DND-41 (cell line): Measurements from ENCODE around the gene SLC10A6.

ENCODE experiments used
- ATAC-seq: fragments of 200-7000 bp; cut with Tn5 transposase; 3 replicates; pipeline ENCODE4 v1.9.1; 2021; ENCODE audit warnings: low read depth; ENCODE audit not compliant: insufficient read depth
- DNase-seq: peaks from one replicate; pipeline ENCODE4 v3.0.0-alpha.2; 2020
- H2AFZ ChIP-seq: 2 replicates; pipeline ENCODE4 v1.6.0; 2012; ENCODE audit warnings: low read depth, low read length
- H3K27ac ChIP-seq: 2 replicates; pipeline ENCODE4 v1.5.1; 2012; ENCODE audit warnings: low read length, inconsistent platforms
- H3K27me3 ChIP-seq: fragments of 200-600 bp; sonication (generic); 2 replicates; pipeline ENCODE4 v1.6.0; 2012; ENCODE audit warnings: low read length, mild to moderate bottlenecking, inconsistent platforms; ENCODE audit not compliant: insufficient read depth, poor library complexity
- H3K36me3 ChIP-seq: 2 replicates; pipeline ENCODE4 v1.5.1; 2012; ENCODE audit warnings: low read length, inconsistent platforms; ENCODE audit not compliant: insufficient read depth
- H3K4me1 ChIP-seq: 2 replicates; pipeline ENCODE4 v1.5.1; 2012; ENCODE audit warnings: mild to moderate bottlenecking, low read length; ENCODE audit not compliant: insufficient read depth
- H3K4me2 ChIP-seq: 2 replicates; pipeline ENCODE4 v1.6.0; 2012; ENCODE audit warnings: mild to moderate bottlenecking, moderate library complexity, low read length, inconsistent platforms; ENCODE audit not compliant: insufficient read depth
- H3K4me3 ChIP-seq, 2 experiments: fragments of 200-600 bp in 1 of 2; shearing (Covaris generic) in 1 of 2; 2 replicates each; pipeline ENCODE4 v1.5.1; 2012 to 2016; ENCODE audit warnings: inconsistent platforms in 2 of 2, low read length in 2 of 2, mild to moderate bottlenecking in 2 of 2, low read depth in 1 of 2, moderate library complexity in 1 of 2
- H3K79me2 ChIP-seq: 2 replicates; pipeline ENCODE4 v1.6.0; 2012; ENCODE audit warnings: low read length, inconsistent platforms; ENCODE audit not compliant: insufficient read depth
- H3K9ac ChIP-seq: 2 replicates; pipeline ENCODE4 v1.6.0; 2012; ENCODE audit warnings: low read depth, mild to moderate bottlenecking, inconsistent platforms, low read length, moderate library complexity
- H3K9me3 ChIP-seq: 2 replicates; pipeline ENCODE4 v1.5.1; 2012; ENCODE audit warnings: low read length, moderate library complexity, mild to moderate bottlenecking, inconsistent platforms; ENCODE audit not compliant: insufficient read depth, severe bottlenecking
- H4K20me1 ChIP-seq: 2 replicates; pipeline ENCODE4 v1.6.0; 2012; ENCODE audit warnings: low read length; ENCODE audit not compliant: insufficient read depth
- CTCF ChIP-seq: IDR thresholded peaks from 2 replicates; pipeline ENCODE4 v1.5.1; 2012; ENCODE audit warnings: borderline replicate concordance, low read length, moderate library complexity, mild to moderate bottlenecking; ENCODE audit not compliant: poor library complexity, severe bottlenecking; ENCODE audit errors: extremely low read depth
- EZH2 ChIP-seq: IDR thresholded peaks from 3 replicates; pipeline ENCODE4 v1.6.1; 2012; ENCODE audit warnings: borderline replicate concordance, low read depth, mild to moderate bottlenecking, moderate library complexity, low read length, inconsistent platforms; ENCODE audit not compliant: severe bottlenecking

SLC10A6 gene

GRCh38 chr4:86778175-86778574, 71.0 kb downstream of the SLC10A6 start:
- Histone ChIP-seq H3K27me3 (no peaks in the 10 kb centered on the region), H3K79me2 (no peaks in the 10 kb centered on the region), H3K27ac (no peak overlapping the region), H2AFZ (no peak overlapping the region), H3K36me3 (no peaks in the 10 kb centered on the region), H3K4me1 (no peaks in the 10 kb centered on the region), H4K20me1 (no peaks in the 10 kb centered on the region), H3K4me2 (no peak overlapping the region), H3K9ac (no peak overlapping the region), H3K4me3 (no peak overlapping the region), H3K9me3 (no peaks in the 10 kb centered on the region)
- no peak for TF ChIP-seq EZH2
- TF ChIP-seq CTCF, result no peak
- no peak for ATAC-seq
- no peak for DNase-seq

- ATAC-seq, result no peak
- Histone ChIP-seq H3K36me3 (no peaks in the 10 kb centered on the region), H3K4me1 (no peaks in the 10 kb centered on the region), H3K4me3 (no peak overlapping the region), H3K4me2 (no peak overlapping the region), H3K27me3 (no peaks in the 10 kb centered on the region), H4K20me1 (no peaks in the 10 kb centered on the region), H3K9me3 (no peaks in the 10 kb centered on the region), H3K9ac (no peak overlapping the region), H3K79me2 (no peaks in the 10 kb centered on the region), H3K27ac (no peak overlapping the region), H2AFZ (no peak overlapping the region)
- no peak for TF ChIP-seq EZH2
- no peak for TF ChIP-seq CTCF
- DNase-seq, result no peak
Observed at GRCh38 chr4:86775061-86775460, 74.1 kb downstream of the SLC10A6 start.
